Measurements from ENCODE around the gene TNNC2.

DNA sequence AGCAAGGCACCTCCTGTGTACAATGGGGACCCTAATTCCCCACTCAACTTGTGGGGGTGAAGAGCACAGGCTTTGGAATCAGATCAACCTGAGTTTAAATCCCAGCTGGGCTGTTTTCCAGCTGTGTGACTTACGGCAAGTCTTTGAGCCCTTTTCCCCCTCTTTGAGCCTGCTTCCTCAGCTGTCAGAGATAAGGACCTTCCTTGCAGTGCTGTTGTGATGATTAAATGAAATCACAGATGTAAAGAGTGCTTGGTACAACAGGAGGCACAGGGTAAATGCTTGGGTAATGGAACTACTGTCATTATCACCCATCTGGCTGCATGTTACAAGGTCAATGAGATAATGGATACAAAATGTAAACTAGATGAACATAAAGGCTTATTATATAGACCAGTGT, 9.7 kb upstream of the TNNC2 start:
- TF ChIP-seq CTCF (conservative IDR thresholded peaks at IDR 0.05; ENCODE audit: low read length), result no peak
- TF ChIP-seq EZH2phosphoT487 (IDR thresholded peaks at IDR 0.05; ENCODE audit: borderline replicate concordance, low read depth, low read length), result no peak

Data from OCI-LY7 (cell line).